AG04450 (cell line): ENCODE data around the gene AQP6. TPM values are rescaled to one million over a fixed set of nuclear protein-coding genes. Genes with fewer than 3 reads are reported as not detected.
A peak's percentile ranks its signal among the peaks of the same experiment; 100 is the strongest.

ENCODE experiments used
- CTCF ChIA-PET: fragments of 300-600, 350-600 bp; formaldehyde crosslinking; extraction: SDS; loops from one replicate; lab custom pipeline; 2022; ENCODE audit warnings: antibody characterized with exemption, inconsistent platforms; lab: Charles Lee
- POLR2A ChIA-PET: fragments of 350-600 bp; formaldehyde crosslinking; extraction: SDS; loops from one replicate; lab custom pipeline; 2021; ENCODE audit warnings: antibody characterized with exemption, inconsistent platforms; lab: Yijun Ruan, JAX
- DNase-seq: peaks from one replicate; pipeline ENCODE4 v3.0.0-alpha.2; 2011; ENCODE audit warnings: low read depth, low spot score
- H3K27ac ChIP-seq: one replicate; pipeline ENCODE4 v1.5.1; 2012; ENCODE audit warnings: low read depth, low read length, control low read depth
- H3K27me3 ChIP-seq: one replicate; pipeline ENCODE4 v1.6.0; 2012; ENCODE audit warnings: low read length; ENCODE audit not compliant: control insufficient read depth, insufficient read depth
- H3K4me3 ChIP-seq: 2 replicates; pipeline ENCODE4 v1.5.1; 2011; ENCODE audit warnings: mild to moderate bottlenecking, low read depth, low read length, control low read depth
- H3K9me3 ChIP-seq: 2 replicates; pipeline ENCODE4 v1.5.1; 2012; ENCODE audit warnings: low read length; ENCODE audit not compliant: control insufficient read depth, insufficient read depth
- CTCF ChIP-seq: IDR thresholded peaks from 2 replicates; pipeline ENCODE4 v1.5.1; 2011; ENCODE audit warnings: low read depth, low read length, control low read depth, inconsistent platforms
- polyA plus RNA-seq: library from polyadenylated mRNA; depleted of rRNA; stranded (reverse); fragments of >200 nt; gene quantifications from 2 replicates; pipeline ENCODE4 v1.2.3, GENCODE V29; 2011

Gene AQP6
- polyA plus RNA-seq, 1 experiment, result not detected

GRCh38 chr12:49967042-49967776 is 5.5 kb upstream of the AQP6 start:
- peak overlapping the region; percentile 54 for H3K4me3 ChIP-seq
- POLR2A ChIA-PET, result interaction anchor here (0.6 to 1.3 kb wide), 2 partner anchors 59 to 103 kb away, joined by 4 read pairs; no protein-coding TSS in a partner anchor
- CTCF ChIA-PET, result interaction anchor here (0.5 to 11.1 kb wide), 46 partner anchors 9 to 246 kb away, joined by 3 to 290 read pairs (median 5); partner anchors contain the start of genes ASIC1, GPD1, RACGAP1 and SMARCD1
- peak; percentile 81 for TF ChIP-seq CTCF
- H3K27me3 ChIP-seq, result peaks cover 76% of the 10 kb centered on the region
- no peaks in the 10 kb centered on the region for H3K9me3 ChIP-seq
- DNase-seq, result peak; percentile 48
- H3K27ac ChIP-seq, result no peak overlapping the region

- Histone ChIP-seq H3K27me3 (peaks cover 73% of the 10 kb centered on the region), H3K27ac (no peak overlapping the region), H3K4me3 (peak overlapping the region; percentile 54), H3K9me3 (no peaks in the 10 kb centered on the region)
- CTCF ChIA-PET, result interaction anchor here (0.5 to 11.1 kb wide), 49 partner anchors 9 to 246 kb away, joined by 3 to 290 read pairs (median 5); partner anchors contain the start of genes ASIC1, GPD1, RACGAP1 and SMARCD1
- no peak for TF ChIP-seq CTCF
- POLR2A ChIA-PET, result interaction anchor here (0.7 to 1.3 kb wide), 3 partner anchors 102 to 227 kb away, joined by 4 to 10 read pairs (median 4); no protein-coding TSS in a partner anchor
- no peak for DNase-seq
Measured at GRCh38 chr12:49967777-49968250, 4.9 kb upstream of the AQP6 start.

- no peaks in the 10 kb centered on the region for H3K9me3 ChIP-seq
- H3K27me3 ChIP-seq, result peaks cover 67% of the 10 kb centered on the region
- no peak overlapping the region for H3K27ac ChIP-seq
- CTCF ChIA-PET, result interaction anchor here (0.6 to 11.1 kb wide), 26 partner anchors 10 to 500 kb away, joined by 3 to 290 read pairs (median 8); partner anchors contain the start of gene ASIC1
- POLR2A ChIA-PET, result interaction anchor here (0.7 to 1.3 kb wide), 3 partner anchors 102 to 227 kb away, joined by 4 to 10 read pairs (median 4); no protein-coding TSS in a partner anchor
- TF ChIP-seq CTCF, result no peak
- DNase-seq, result no peak
- no peak overlapping the region for H3K4me3 ChIP-seq
Measured at GRCh38 chr12:49968471-49968870, 4.3 kb upstream of the AQP6 start.

- H3K9me3 ChIP-seq, result no peaks in the 10 kb centered on the region
- peaks cover 63% of the 10 kb centered on the region for H3K27me3 ChIP-seq
- CTCF ChIA-PET, result interaction anchor here (0.9 to 11.1 kb wide), 11 partner anchors 10 to 191 kb away, joined by 3 to 290 read pairs (median 4); no protein-coding TSS in a partner anchor
- no peak overlapping the region for H3K4me3 ChIP-seq
- TF ChIP-seq CTCF, result no peak
- POLR2A ChIA-PET, result interaction anchor here (0.5 kb wide), 1 partner anchor 30 kb away, joined by 4 read pairs; no protein-coding TSS in a partner anchor
- DNase-seq, result no peak
- H3K27ac ChIP-seq, result no peak overlapping the region
Measured at GRCh38 chr12:49969027-49969426, 3.7 kb upstream of the AQP6 start.
